Adrenal gland (tissue), 12 donors: ENCODE measurements around the gene FSHB. TPM values are rescaled to one million over a fixed set of nuclear protein-coding genes. Genes with fewer than 3 reads are reported as not detected.

Source experiments
- DNase-seq, 7 donors: peaks; one replicate each; pipeline ENCODE4 v3.0.0-alpha.2; 2019 to 2020
- H3K27ac ChIP-seq, 5 donors: fragments of 200-600 bp; sonication (generic) in 4 of 5; 1 replicate in 3 of 5; 2 replicates in 2 of 5; pipeline versions ENCODE4 v1.5.1 to v1.8.0; 2016 to 2020; ENCODE audit warnings: mild to moderate bottlenecking in 1 of 5
- H3K27me3 ChIP-seq: fragments of 200-600 bp; 2 replicates; pipeline ENCODE4 v1.8.0; 2021
- H3K36me3 ChIP-seq, 2 donors: fragments of 200-600 bp; replicated peaks in 1 of 2; 1 replicate in 1 of 2; 2 replicates in 1 of 2; pipeline versions ENCODE4 v1.5.1 to v1.8.0; 2018 to 2022
- H3K4me1 ChIP-seq, 2 donors: fragments of 200-600 bp; replicated peaks in 1 of 2; 1 replicate in 1 of 2; 2 replicates in 1 of 2; pipeline versions ENCODE4 v1.5.1 to v1.8.0; 2018 to 2021
- H3K4me3 ChIP-seq, 4 donors: fragments of 200-600 bp; sonication (generic) in 3 of 4; one replicate each; pipeline ENCODE4 v1.5.1; 2016 to 2018
- H3K9me3 ChIP-seq, 3 donors: fragments of 200-600 bp; sonication (generic) in 1 of 3; replicated peaks in 1 of 3; 1 replicate in 2 of 3; 2 replicates in 1 of 3; pipeline versions ENCODE4 v1.5.1 to v1.8.0; 2016 to 2021
- CTCF ChIP-seq, 6 experiments: fragments of 450-650 bp in 4 of 6; fragments of 200-600 bp in 2 of 6; sonication (generic) in 1 of 6; IDR thresholded peaks; 1 replicate in 5 of 6; 2 replicates in 1 of 6; pipeline versions ENCODE4 v1.5.1 to v1.8.0; 2016 to 2021; ENCODE audit warnings: antibody characterized with exemption in 6 of 6, mild to moderate bottlenecking in 2 of 6, moderate library complexity in 1 of 6
- POLR2A ChIP-seq, 2 donors: fragments of 450-650 bp; IDR thresholded peaks; one replicate each; pipeline ENCODE4 v1.6.1; 2017; ENCODE audit warnings: antibody characterized with exemption in 2 of 2, mild to moderate bottlenecking in 2 of 2, moderate library complexity in 1 of 2
- WGBS, 4 donors: extraction: QIAGEN DNeasy Blood & Tissue Kit in 2 of 4; methylation state at CpG; one replicate each; pipeline versions ENCODE4 v1.1.5 to v1.1.7; 2013 to 2017; 5-methylcytosine and 5-hydroxymethylcytosine counted together
- intact Hi-C, 2 donors: fragments of 100-400 bp; cut with DNase I; formaldehyde crosslinking; loops; one replicate each; pipeline versions ENCODE4 v1.14.1 to v1.15.0; 2022 to 2023
- polyA plus RNA-seq, 3 donors: library from polyadenylated mRNA; stranded (reverse); fragments of 200-250 nt in 2 of 3; fragments of 350-450 nt in 1 of 3; fragmentation: Illumina TruSeq in 1 of 3; extraction: RNeasy Lipid Tissue Mini Kit (QIAGEN cat#74804) in 1 of 3; gene quantifications; one replicate each; pipeline ENCODE4 v1.2.3, GENCODE V29; 2013 to 2014
- total RNA-seq, 9 donors: library from RNA; depleted of rRNA in 4 of 9; stranded (reverse); fragments of >200 nt in 4 of 9; fragments of 120-200 nt in 1 of 9; fragmentation: NEBNext Ultra II Directional in 1 of 9; extraction: Animal tissue kit (Norgen Biotek cat#: 25700) in 1 of 9; gene quantifications; one replicate each; pipeline versions ENCODE4 v1.1.0 to v1.2.4, GENCODE V29; 2013 to 2023
- donor health status: healthy with polysubstance abuse.
- donor health status: Bipolar disorder and iron deficiency.
- donor health status: DM: yes; HTN: yes; CAD: no.
- donor health status: DM: no; HTN: no; CAD: no.
- donor health status: DM: no; HTN: no; CAD: no.
- donor health status: DM: yes; HTN: yes; CAD: no.

FSHB gene
- total and polyA plus RNA-seq, 12 donors = not detected

DNA sequence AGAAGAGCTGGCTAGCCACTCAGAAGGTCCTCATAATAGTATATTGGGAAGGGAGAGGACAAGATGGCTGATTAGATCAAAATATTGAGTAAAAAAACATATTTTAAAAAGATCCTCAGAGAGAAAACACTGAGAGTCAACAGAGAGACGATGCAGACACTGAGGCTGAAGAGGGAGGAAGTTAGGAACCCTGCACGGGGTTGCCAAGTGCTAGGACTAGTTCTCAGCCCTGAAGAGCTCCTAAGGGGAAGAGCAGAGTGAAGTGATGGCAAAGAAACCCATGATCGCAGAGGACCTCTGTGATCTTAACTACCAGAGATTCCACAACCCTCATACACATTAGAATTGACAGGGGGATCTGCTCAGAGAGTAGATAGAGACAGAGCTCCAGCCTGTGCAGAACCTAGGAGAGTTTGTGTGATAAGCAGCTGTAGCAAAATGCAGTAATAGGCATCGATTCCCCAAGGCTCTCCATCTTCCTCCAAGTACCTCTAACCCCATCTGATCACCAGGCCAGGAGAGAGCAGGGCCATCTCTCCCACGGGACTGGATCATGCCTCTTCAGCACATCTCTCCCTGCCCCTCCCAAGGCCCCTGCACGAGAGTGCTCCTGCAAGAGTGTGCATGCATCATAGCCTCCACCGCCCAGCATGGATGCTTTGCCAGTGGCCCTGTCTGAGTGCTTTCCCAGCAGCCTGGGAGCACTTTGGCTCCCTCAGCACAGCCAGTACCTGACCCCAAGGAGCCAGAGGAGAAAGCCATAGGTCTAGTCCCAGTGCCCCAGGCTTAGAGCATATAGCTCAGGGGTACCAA, 50.9 kb downstream of the FSHB start:
- no peak for DNase-seq
- no peaks in the 10 kb centered on the region for H3K27me3 ChIP-seq
- intact Hi-C loops = no loop called here
- H3K27ac ChIP-seq = no peak overlapping the region
- H3K4me1 ChIP-seq = no peaks in the 10 kb centered on the region
- WGBS, 4 donors = 77 to 86% (median 82%) methylated on average over 5 to 7 of the region's 7 CpGs
- H3K9me3 ChIP-seq = no peaks in the 10 kb centered on the region
- no peak overlapping the region for H3K4me3 ChIP-seq
- H3K36me3 ChIP-seq = no peaks in the 10 kb centered on the region
- TF ChIP-seq CTCF (IDR thresholded peaks at IDR 0.05) (no peak), POLR2A (IDR thresholded peaks at IDR 0.05) (no peak)

- WGBS, 4 donors = 53 to 86% (median 69%) methylated on average over 3 of the region's 3 CpGs
- no peaks in the 10 kb centered on the region for H3K36me3 ChIP-seq
- intact Hi-C loops = no loop called here
- no peaks in the 10 kb centered on the region for H3K4me1 ChIP-seq
- TF ChIP-seq CTCF (IDR thresholded peaks at IDR 0.05) (no peak), POLR2A (IDR thresholded peaks at IDR 0.05) (no peak)
- no peak overlapping the region for H3K27ac ChIP-seq
- H3K4me3 ChIP-seq = no peak overlapping the region
- no peaks in the 10 kb centered on the region for H3K9me3 ChIP-seq
- DNase-seq = no peak
- no peaks in the 10 kb centered on the region for H3K27me3 ChIP-seq
Observed at GRCh38 chr11:30282289-30282631, 51.4 kb downstream of the FSHB start.

Other genes with a start within 250 kb of the FSHB start
- gene KCNA4, start 214.0 kb upstream of the FSHB start, total RNA-seq = 10 to 100 TPM in 8 of 9 donors, 1 to 10 TPM in 1; 3.2 to 45.7 (median 19.1) TPM
- gene KCNA4, start 214.0 kb upstream of the FSHB start, polyA plus RNA-seq = 1 to 10 TPM; 2.8 to 6.5 (median 3.5) TPM
- gene ARL14EP, start 92.1 kb downstream of the FSHB start, total RNA-seq = 10 to 100 TPM; 12.0 to 49.5 (median 37.1) TPM
- gene ARL14EP, start 92.1 kb downstream of the FSHB start, polyA plus RNA-seq = 10 to 100 TPM; 13.8 to 44.7 (median 16.5) TPM